Measurements from ENCODE around the gene NF1. TPM values are rescaled to one million over a fixed set of nuclear protein-coding genes. Genes with fewer than 3 reads are reported as not detected.
"Not testable (repeated sequence)": the region's sequence is repeated elsewhere in the genome, so short reads cannot be mapped to it uniquely, and the experiment has no call there.

NF1 gene
- total RNA-seq, 1 experiment from 2014 or later: 33.6 TPM

DNA sequence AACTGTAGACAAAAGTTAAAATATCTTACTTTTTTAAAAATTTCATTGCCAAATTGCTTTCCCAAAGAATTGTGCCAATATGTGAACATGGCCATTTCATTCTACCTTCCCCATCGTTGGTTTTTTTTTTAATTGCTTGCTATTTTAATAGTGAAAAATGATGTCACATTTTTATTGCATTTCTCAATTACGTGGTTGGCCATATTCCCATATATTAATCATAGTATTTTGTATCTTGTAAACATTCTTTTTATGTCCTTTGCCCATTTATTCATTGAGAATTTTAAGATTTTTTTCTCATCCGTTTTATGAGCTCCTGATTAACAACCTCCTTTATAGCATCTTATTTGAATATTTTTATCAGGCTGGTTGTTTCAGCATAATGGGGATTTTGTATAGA lies 195.0 kb downstream of the NF1 start:
- DNase-seq (ENCODE audit: extremely low read depth, low read depth): no peak

DNA sequence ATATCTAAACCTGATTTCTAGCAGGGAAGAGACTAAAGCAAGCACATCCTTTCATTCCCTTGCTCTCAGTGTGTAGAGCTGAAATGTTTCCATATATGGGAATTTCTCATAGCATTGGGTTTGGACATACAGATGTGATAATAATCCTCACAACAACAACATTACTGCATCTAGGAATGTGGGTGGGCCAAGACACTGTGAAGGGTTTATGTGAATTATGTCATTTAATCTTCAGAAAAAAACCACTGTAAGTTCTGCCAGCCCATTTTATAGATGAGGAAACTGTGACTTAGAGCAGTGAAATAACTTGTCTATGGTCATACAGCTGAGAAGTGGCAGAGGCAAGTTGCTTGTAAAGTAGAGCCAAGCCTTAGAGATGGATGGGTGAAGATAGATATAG lies 197.0 kb downstream of the NF1 start:
- DNase-seq (ENCODE audit: extremely low read depth, low read depth): no peak

DNA sequence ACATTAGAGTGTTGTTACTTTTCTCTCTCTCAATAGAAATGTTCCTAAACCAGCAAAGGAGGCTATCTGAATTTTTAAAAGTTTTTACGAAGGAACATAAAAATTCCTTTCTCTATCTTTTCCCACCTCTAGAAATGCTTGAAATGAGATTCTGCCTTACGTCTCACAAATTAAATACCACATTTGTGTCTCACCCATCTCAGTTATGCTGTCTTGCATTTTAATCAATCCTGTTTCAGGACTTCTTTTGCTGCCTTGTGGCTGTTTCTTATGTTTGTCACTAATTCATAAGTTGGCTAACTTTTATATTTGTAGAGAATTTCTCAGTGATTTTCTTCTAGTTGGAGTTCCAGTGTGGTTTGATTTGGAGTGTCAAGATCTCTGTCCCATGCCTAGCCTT lies 198.8 kb downstream of the NF1 start:
- no peak for DNase-seq (ENCODE audit: extremely low read depth, low read depth)

DNA sequence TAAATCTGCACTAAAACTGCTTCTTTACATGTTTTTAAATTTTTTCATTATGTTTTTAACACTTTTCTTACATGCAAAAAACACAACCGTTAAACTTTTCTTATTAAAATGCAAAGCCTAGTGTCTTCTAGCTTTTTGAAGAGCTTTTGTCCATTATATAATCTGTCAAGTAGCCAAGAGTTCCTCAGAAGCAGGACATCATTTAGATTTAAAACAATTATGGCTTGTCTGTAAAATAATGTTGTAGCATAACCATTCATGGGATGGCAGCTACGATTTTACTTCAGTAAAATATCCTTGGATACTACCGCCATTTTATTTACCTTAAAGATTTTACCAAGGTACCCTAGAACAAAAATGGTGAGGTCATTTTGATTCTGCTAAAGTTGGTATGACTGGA lies 199.5 kb downstream of the NF1 start:
- no peak for DNase-seq (ENCODE audit: extremely low read depth, low read depth)

DNA sequence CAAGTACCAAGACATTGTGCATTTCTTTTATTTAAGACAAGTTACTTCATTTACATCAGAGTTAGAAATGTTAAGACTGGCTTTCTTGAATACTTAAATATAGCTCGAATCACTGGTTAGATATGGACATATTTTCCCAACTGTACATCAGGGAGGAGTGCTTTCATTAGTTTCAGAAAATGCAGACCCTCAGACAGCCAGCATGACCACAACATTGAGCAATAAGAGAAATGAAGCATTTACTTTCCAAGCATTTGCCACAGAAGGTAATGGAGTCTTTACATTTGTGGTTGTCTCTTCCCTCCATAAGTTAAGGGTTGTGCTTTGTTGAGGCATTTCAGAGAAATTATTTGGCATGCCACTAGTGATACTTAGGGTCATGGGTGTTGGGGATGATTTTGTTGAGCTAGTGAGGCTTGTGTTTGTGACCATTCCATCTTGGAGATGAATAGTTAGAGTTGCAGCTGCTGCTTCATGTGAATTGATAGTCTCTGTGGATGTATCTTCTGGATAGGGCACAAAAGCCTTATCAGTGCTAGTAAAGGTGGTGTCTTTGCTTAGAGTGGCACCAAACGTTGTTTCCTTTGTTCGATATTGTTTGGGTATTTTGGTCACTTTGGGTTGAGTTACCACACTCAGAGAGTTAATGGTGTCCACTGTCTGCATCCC lies 200.2 kb downstream of the NF1 start:
- no peak for DNase-seq (ENCODE audit: extremely low read depth, low read depth)

DNA sequence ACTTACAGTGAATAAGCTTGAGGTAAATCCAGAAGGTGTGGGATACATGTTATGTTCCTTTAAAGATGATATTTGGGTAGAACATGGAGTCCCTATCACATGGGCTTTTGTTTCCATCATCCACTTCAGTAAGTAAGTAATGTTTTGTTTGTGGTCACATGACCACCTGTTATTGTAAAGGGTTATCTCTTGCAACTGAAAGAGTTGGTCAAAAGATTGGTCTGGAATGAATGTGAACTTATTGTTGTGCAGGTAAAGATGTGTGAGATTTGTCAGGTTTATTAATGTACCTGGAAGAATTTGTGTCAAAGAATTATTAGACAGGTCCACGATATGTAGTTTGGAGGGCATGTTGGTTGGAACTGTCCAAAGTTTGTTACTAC lies 200.7 kb downstream of the NF1 start:
- no peak for DNase-seq (ENCODE audit: extremely low read depth, low read depth)

DNA sequence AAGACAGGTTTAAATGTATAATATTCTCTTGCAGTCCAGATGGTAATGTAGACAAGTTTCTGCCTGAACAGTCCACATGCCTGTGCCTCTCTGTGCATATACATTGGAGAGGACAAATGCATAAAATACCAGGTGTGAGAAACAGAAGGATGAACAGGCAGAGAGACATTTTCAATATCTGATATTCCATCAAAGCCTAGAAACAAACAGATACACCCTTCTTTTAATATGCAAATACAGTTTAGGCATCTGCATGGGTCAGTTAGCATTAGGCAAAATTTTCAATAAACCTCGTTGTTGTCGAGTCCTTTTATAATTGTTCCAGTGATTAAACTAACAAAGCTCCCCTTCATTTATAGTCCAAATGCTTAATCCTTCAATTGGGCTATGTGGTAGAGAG lies 201.4 kb downstream of the NF1 start:
- no peak for DNase-seq (ENCODE audit: extremely low read depth, low read depth)

DNA sequence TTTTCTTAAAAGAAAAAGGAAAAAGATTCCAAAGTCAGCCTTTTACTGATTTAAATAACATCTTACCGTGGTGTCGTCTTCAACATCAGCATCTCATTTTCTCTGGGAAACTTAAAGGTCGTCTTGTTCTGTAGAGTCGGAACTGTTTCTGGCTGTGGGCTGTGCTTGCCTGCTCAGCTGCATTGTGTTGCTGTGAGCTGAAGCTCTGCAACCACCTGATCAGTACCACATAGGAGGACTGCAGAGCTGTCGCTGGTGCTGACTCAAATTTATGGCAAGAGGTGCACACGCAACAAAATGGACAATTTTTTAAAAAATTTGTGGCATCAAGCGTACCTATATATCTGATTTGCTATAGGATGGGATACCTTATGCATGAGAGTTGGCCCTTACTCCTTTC lies 202.3 kb downstream of the NF1 start, which contains the start of gene OMG:
TSS of gene OMG (minus strand) at position 150 of the 400 bp plus-strand sequence. CDS start 908 bp downstream, outside the sequence.
- DNase-seq (ENCODE audit: extremely low read depth, low read depth): no peak

DNA sequence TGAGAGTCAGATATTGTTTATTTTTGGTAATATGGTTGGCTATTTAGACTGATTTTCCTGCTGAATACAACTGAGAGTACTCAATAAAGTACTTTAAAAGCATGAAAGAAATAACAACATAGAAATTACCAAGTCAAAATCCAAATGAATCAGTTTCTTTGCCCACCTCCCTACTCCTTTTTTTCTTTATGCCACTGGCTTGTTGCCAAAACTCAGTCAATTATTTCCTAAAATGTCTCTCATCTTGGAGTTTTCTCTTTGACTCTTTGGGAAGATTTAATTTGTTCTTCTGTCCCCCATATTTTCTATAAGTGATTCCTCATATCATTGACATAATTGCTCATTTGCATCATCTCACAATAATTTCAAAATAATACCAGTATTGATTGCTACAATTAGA lies 204.8 kb downstream of the NF1 start:
- DNase-seq (ENCODE audit: extremely low read depth, low read depth): no peak

DNA sequence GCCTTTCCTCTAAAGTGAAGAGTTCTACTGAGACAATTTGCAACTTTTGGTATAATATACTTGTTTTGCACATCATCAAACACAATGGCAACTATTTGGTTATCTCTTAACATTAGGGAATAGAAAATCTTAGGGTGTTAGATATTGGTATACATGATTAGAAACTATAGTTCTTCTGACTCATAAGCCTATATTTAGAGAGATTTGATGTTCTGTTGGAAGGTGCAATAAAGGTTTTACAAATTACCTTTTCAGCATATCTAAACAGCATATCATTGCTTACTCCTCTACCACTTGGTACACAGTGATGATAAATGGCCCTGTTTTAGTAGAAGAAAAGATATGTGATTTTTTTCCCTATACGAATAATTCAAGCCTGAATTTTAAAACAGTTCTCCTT lies 212.9 kb downstream of the NF1 start:
- DNase-seq (ENCODE audit: extremely low read depth, low read depth): no peak

DNA sequence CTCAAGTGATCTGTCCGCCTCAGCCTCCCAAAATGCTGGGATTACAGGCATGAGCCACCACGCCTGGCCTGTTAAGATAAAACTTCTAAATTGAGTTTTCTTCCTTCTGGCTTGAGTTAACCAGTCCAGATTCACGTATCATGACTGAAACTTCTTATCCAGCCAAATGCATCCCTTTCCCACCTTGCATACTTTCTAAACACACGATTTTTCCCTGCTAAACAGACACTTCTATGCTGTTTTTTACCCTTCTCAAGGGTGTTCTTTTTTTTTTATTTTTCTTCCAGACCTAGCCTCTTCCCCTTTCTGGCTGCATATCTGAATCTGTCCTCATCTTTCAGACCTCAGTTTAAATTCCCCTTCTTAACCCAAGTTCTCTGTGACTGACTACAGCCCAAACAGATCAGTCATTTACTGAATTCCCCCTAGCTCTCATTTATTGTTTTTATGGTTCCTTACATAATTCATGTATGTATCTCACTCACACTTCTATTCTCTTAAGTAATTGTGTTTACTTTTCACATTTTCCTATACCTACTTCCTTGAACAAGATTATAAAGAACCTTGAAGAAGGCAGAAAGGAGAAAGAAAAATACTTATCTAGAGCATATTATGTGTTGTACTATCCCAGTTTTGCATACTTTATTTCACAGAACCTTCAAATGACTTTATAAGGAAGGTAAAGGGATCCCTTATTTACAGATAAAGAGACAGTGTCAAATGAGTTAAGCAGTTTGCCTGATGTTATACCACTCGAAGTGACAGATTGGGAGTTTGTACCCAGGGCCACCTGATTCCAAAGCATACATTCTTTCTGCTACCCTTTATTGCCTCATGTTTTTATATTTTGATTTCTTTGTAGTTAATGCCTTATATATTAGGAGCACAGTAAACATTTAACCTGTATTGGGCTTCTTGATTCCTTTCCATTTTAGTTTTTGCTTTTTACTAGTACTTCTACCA lies 213.9 kb downstream of the NF1 start:
- no peak for DNase-seq (ENCODE audit: extremely low read depth, low read depth)

DNA sequence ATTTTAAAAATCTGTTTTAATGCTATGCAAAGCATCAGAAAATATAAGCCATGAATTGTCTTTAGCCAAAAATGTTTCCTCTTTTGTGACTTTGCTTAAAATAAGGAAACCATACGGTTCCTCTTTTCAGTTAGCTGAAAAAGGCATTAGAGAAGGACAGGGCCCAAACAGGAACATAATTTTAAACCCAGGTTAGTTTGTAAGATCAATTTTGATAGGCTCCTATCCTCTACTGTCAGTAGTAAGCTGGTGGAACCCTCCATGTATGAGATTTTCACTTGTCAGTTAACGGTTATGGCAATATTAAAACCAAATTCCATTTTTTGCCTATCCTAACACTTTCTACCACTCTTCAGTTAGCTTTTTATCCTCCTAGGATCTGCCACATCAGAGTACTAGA lies 214.8 kb downstream of the NF1 start:
- no peak for DNase-seq (ENCODE audit: extremely low read depth, low read depth)

DNA sequence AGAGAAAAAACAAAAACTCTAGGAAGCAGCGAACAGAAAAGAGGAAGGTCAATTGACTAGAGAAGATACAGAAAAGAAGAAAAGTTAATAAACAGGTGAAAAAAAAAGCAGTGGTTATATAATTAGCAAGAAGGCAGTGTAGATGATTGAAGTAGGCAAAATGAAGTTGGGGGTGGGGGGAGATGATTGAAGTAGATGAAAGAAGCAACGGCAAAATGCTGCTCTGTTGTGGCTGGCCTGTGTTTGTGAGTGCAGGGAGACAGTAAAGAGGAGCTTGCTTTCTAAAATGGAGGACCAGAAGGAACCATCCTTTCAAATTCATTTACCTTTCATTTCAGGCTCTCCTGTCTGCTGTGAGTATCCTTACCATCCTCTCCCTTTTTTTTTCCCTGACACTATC lies 215.5 kb downstream of the NF1 start:
- no peak for DNase-seq (ENCODE audit: extremely low read depth, low read depth)

DNA sequence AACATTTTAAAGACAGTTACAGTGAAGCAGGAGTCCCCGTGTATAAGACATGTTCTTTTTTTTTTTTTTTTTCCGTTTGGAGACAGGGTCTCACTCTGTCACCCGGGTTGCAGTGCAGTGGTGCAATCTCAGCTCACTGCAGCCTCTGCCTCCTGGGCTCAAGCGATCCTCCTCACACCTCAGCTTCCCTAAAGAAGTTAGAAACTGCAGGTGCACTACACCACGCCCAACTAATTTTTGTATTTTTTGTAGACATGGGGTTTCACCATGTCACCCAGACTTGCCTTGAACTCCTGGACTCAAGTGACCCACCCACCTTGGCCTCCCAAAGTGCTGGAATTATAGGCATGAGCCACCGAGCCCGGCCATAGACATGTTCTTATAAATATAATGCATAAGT lies 216.1 kb downstream of the NF1 start:
- DNase-seq (ENCODE audit: extremely low read depth, low read depth): no peak

DNA sequence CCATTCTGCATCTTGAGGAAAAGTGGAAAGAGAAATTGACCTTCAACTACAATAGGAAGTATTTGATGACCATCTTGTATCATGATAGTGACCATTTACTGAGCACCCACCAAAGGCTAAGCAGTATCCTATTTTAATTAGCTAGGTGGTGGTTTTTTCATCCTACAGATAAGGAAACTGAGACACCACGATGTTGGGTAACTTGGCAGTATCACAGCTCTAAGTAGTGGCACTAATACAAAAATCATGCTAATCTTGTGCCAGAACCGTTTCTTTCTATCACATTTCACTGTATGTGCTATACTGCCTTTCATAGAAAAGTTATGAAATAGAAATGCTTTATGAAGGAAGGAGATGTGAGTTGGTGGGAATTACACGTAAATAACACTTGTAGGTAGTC lies 216.7 kb downstream of the NF1 start:
- no peak for DNase-seq (ENCODE audit: extremely low read depth, low read depth)

DNA sequence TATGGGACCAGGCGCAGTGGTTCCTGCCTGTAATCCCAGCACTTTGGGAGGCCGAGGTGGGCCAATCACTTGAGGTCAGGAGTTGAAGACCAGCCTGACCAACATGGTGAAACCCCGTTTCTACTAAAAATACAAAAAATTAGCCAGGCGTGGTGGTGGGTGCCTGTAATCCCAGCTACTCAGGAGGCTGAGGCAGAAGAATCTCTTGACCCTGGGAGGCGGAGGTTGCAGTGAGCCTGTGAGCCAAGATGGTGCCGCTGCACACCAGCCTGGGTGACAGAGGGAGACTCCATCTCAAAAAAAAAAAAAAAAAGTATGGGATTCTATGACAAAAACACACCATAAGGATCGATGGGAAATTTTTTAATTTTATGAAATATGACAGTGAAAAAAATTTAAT lies 217.4 kb downstream of the NF1 start:
- DNase-seq (ENCODE audit: extremely low read depth, low read depth): not testable (repeated sequence)

DNA sequence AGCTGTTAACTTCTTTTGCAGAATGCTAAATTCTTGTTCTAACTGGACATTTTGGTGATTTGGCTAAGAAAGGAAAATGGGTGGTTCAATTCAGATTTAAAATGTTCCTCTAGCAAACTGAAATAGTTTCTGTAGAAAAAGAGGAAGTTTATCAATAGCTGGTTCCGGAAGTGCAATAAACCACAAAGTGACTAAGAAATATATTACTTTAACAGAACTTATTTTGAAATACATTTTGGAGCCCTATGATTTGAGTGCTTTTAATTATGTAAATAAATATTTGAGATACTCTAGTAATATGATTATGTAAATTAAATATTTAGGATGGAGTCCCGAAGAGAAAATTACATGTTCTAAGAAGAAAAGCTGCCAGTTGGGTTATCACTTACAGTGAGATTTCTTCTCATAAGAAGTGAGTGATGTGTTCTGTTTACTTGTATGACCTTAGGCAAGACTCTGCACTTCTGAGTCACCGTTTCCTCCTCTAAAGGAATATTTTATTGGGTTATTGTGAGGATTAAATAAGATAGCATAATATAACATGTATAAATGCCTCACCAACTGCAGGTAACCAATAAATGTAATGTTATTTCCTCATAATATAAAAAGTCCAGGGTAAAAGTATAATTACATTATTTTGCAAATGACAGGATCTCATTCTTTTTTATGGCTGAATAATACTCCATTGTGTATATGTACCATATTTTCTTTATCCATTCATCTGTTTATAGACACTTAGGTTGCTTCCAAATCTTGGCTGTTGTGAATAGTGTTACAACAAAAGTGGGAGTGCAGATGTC lies 219.4 kb downstream of the NF1 start, which contains the start of gene EVI2B:
TSS of gene EVI2B (minus strand) at position 73 of the 800 bp plus-strand sequence. CDS start 8,445 bp downstream, outside the sequence.
- no peak for DNase-seq (ENCODE audit: extremely low read depth, low read depth)

DNA sequence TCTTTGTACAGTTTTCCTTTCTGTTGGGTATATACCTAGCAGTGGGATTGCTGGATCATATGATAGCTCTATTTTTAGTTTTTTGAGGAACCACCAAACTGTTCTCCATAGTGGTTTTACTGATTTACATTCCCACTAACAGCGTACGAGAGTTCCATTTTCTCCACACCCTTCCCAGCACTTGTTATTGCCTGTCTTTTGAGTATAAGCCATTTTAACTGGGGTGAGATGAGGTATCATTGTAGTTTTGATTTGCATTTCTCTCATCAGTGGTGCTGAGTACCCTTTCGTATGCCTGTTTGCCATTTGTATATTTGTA lies 220.0 kb downstream of the NF1 start:
- DNase-seq (ENCODE audit: extremely low read depth, low read depth): no peak

DNA sequence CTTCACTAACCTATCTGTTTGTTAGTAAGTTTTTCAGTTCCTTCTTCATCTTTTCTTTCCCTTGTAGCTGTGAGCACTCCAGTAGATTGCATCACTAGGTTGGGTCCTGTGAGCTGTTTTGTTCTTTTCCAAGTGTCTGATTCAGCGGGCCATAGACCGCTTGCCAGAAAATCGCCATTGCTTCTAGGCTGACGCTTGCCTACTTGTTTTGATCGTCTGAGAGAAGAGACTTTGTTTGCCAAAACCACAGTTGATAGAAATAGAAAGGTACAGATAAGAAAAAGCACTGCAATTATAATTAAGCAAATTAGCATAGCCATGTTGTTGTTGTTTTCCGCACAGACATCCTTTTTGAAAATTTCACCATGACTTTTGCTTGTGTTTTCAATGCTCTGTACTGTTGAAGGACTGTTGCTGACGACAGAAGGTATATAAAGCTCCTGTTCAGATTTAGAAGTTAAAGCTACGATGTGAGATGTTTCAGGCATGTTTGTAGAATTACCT lies 223.6 kb downstream of the NF1 start:
- DNase-seq (ENCODE audit: extremely low read depth, low read depth): no peak

DNA sequence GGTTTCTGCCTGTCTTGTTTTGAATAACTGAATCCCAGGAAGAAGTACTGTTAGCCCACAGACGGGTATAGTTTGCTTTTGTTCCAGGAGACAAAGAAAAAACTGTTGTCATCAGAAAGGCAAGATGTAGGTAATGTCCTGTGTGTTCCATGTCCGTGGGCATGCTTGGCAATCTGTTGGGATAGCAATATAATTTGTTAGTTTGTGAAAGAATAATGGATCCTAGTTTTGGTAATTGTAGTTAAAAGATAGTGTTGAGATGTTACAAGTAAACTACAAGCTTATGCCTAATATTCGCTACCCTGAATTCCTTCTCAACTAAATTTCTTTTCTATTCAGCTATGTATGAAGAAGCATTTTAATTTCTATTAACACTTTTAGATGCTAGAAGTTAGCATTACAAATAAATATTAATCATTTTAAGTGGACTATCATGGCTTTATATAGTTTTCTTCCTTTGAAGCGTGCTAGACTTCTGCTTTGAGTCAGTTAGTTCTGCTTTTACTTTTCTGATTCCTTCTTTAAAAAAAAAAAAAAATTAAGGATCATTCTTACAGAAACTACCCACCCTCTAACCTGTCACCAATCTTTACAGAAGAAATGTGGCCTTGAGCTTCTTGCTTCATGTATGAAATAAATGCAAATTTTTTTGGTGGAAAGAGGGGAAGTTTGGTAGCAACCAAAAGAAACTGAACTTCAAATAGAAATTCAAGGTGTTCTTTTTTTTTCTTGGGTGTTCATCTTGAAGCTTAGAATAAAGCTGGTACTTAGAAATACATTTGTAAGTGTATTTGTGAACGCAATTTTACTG lies 224.3 kb downstream of the NF1 start:
- no peak for DNase-seq (ENCODE audit: extremely low read depth, low read depth)

Data from NCI-H460 (cell line).